H1 (cell line): Measurements from ENCODE around the gene SLC6A18. TPM values are rescaled to one million over a fixed set of nuclear protein-coding genes. Genes with fewer than 3 reads are reported as not detected.

Experiments
- ASH2L ChIP-seq: fragments of 200-600, 300-600 bp; sonication (generic); IDR thresholded peaks from one replicate; pipeline ENCODE4 v1.7.1; 2017; ENCODE audit warnings: low read length
- CBX8 ChIP-seq: fragments of 300-800, 300-1000 bp; sonication (generic); IDR thresholded peaks from 2 replicates; pipeline ENCODE4 v1.7.1; 2016; ENCODE audit warnings: low read depth, low read length, borderline replicate concordance
- CREB1 ChIP-seq: IDR thresholded peaks from 2 replicates; pipeline ENCODE4 v1.6.1; 2012; ENCODE audit warnings: inconsistent platforms
- JUN ChIP-seq: IDR thresholded peaks from 2 replicates; pipeline ENCODE4 v1.6.1; 2011; ENCODE audit warnings: low read depth, mild to moderate bottlenecking, improper control_type of control experiment, low read length
- JUND ChIP-seq: IDR thresholded peaks from 2 replicates; pipeline ENCODE4 v1.6.1; 2011; ENCODE audit warnings: mild to moderate bottlenecking, improper control_type of control experiment, low read length
- MAFK ChIP-seq: IDR thresholded peaks from 2 replicates; pipeline ENCODE4 v1.6.1; 2012; ENCODE audit warnings: low read depth, mild to moderate bottlenecking, improper control_type of control experiment, low read length
- RXRA ChIP-seq: IDR thresholded peaks from 2 replicates; pipeline ENCODE4 v1.6.1; 2011; ENCODE audit warnings: low read depth, mild to moderate bottlenecking, low read length, moderate library complexity; ENCODE audit not compliant: insufficient read depth
- SIN3A ChIP-seq, 2 experiments: IDR thresholded peaks in 1 of 2; conservative IDR thresholded peaks in 1 of 2; 2 replicates each; pipeline ENCODE4 v1.6.1; 2011 to 2012; ENCODE audit warnings: low read length in 2 of 2, improper control_type of control experiment in 1 of 2, low read depth in 1 of 2, mild to moderate bottlenecking in 1 of 2
- polyA plus RNA-seq, 7 experiments: library from polyadenylated mRNA; depleted of rRNA in 3 of 7; stranded (reverse) in 5 of 7; unstranded in 2 of 7; fragments of >200 nt in 5 of 7; fragments of 200-250 nt in 2 of 7; gene quantifications; 1 replicate in 5 of 7; 2 replicates in 1 of 7; 4 replicates in 1 of 7; pipeline versions ENCODE4 v1.2.1 to v1.2.3, GENCODE V29; 2011 to 2013; ENCODE audit warnings: missing spikeins in 2 of 7, mixed read lengths in 2 of 7
- total RNA-seq: library from RNA; stranded (reverse); fragmentation: NEBNext Ultra II Directional; extraction: Animal tissue kit (Norgen Biotek cat#: 25700); gene quantifications from 2 replicates; pipeline ENCODE4 v1.2.1, GENCODE V29; 2021

Gene SLC6A18
- total and polyA plus RNA-seq, 2 of the 8 experiments (the other 6 are each of a cell fraction or from before 2014, with no cell fraction given) = not detected

- TF ChIP-seq MAFK = no peak
- no peak for TF ChIP-seq CBX8
- no peak for TF ChIP-seq SIN3A (conservative IDR thresholded peaks at IDR 0.05 in 1 of 2, IDR thresholded peaks at IDR 0.05 in 1 of 2; ENCODE audit: low read depth in 1 of 2, low read length in 2 of 2)
- TF ChIP-seq JUND = no peak
- no peak for TF ChIP-seq RXRA
- TF ChIP-seq ASH2L = no peak
- no peak for TF ChIP-seq JUN
- TF ChIP-seq CREB1 = no peak
Observed at GRCh38 chr5:1199649-1200494, 25.3 kb upstream of the SLC6A18 start (continued).
